Testis (tissue), 2 donors: ENCODE measurements around the gene VPS54.

Experiments
- POLR2A ChIP-seq: fragments of 450-650 bp; IDR thresholded peaks from one replicate; pipeline ENCODE4 v1.6.1; 2017; ENCODE audit warnings: antibody characterized with exemption, mild to moderate bottlenecking, moderate library complexity
- TF ChIP-seq, protein P1 (sequence below), 3 experiments: fragments of 450-650 bp in 2 of 3; fragments of 200-600 bp in 1 of 3; sonication (generic) in 1 of 3; IDR thresholded peaks; one replicate each; pipeline ENCODE4 v1.5.1; 2016 to 2019; ENCODE audit warnings: antibody characterized with exemption in 3 of 3, mild to moderate bottlenecking in 2 of 3, moderate library complexity in 1 of 3

DNA sequence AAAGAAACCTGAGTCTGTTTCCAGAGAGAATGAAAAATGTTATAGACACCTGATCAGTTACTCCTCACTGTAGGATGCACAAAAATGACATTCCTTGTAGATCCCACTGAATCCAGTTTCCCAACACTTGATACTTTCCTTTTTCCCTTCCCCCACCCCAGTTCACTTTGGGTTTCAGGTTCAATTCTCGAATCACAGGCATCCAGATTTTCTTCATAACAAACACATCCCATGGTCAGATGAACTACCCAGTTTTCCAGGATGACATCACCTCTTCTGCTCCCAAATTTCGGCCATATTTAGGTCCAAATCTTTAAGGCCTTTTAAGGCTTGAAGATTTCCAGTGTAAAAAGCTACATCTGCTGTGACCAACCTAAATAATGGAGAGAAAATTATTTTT is 126.1 kb downstream of the VPS54 start:
- no peak for TF ChIP-seq POLR2A
- TF ChIP-seq, protein P1, sequence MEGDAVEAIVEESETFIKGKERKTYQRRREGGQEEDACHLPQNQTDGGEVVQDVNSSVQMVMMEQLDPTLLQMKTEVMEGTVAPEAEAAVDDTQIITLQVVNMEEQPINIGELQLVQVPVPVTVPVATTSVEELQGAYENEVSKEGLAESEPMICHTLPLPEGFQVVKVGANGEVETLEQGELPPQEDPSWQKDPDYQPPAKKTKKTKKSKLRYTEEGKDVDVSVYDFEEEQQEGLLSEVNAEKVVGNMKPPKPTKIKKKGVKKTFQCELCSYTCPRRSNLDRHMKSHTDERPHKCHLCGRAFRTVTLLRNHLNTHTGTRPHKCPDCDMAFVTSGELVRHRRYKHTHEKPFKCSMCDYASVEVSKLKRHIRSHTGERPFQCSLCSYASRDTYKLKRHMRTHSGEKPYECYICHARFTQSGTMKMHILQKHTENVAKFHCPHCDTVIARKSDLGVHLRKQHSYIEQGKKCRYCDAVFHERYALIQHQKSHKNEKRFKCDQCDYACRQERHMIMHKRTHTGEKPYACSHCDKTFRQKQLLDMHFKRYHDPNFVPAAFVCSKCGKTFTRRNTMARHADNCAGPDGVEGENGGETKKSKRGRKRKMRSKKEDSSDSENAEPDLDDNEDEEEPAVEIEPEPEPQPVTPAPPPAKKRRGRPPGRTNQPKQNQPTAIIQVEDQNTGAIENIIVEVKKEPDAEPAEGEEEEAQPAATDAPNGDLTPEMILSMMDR (IDR thresholded peaks at IDR 0.05), result no peak
